Cardiac muscle cell (in vitro differentiated cells and primary cell): Measurements from ENCODE around the gene BBS12. TPM values are rescaled to one million over a fixed set of nuclear protein-coding genes. Genes with fewer than 3 reads are reported as not detected.
A peak's percentile ranks its signal among the peaks of the same experiment; 100 is the strongest.

Experiments
- DNase-seq, 2 donors: peaks; one replicate each; pipeline versions ENCODE4 v3.0.0 to v3.0.0-alpha.2; 2010 to 2017; ENCODE audit warnings: low read depth in 1 of 2, low spot score in 1 of 2
- H3K27ac ChIP-seq: fragments of 200-600 bp; sonication (generic); 2 replicates; pipeline ENCODE4 v1.5.1; 2016
- H3K27me3 ChIP-seq: fragments of 200-600 bp; sonication (generic); 2 replicates; pipeline ENCODE4 v1.6.0; 2016; ENCODE audit warnings: control low read depth
- H3K36me3 ChIP-seq: fragments of 200-600 bp; sonication (generic); 2 replicates; pipeline ENCODE4 v1.5.1; 2016; ENCODE audit warnings: control low read depth
- H3K4me1 ChIP-seq: fragments of 200-600 bp; sonication (generic); 2 replicates; pipeline ENCODE4 v1.8.1; 2017; ENCODE audit warnings: low read depth, mild to moderate bottlenecking, mixed run types
- H3K4me3 ChIP-seq: fragments of 200-600 bp; sonication (generic); 2 replicates; pipeline ENCODE4 v1.5.1; 2016; ENCODE audit warnings: mild to moderate bottlenecking
- H3K9me3 ChIP-seq: fragments of 200-600 bp; sonication (generic); 2 replicates; pipeline ENCODE4 v1.5.1; 2017; ENCODE audit warnings: low read depth, mild to moderate bottlenecking, control low read depth
- polyA plus RNA-seq: library from polyadenylated mRNA; unstranded; fragments of >200 nt; fragmentation: Nextera tagmentation; extraction: Ambion mirVana; gene quantifications from 2 replicates; pipeline ENCODE4 v1.2.1, GENCODE V29; 2016
- total RNA-seq: library from RNA; depleted of rRNA; stranded (reverse); fragments of >200 nt; gene quantifications from 2 replicates; pipeline ENCODE4 v1.2.3, GENCODE V29; 2016
- TF ChIP-seq, protein P1 (sequence below): IDR thresholded peaks from 2 replicates; pipeline ENCODE4 v1.5.1; 2012; ENCODE audit warnings: low read depth, mild to moderate bottlenecking, low read length

Gene BBS12
- total and polyA plus RNA-seq, 2 experiments from 2014 or later = 4.9 to 7.4 TPM

DNA sequence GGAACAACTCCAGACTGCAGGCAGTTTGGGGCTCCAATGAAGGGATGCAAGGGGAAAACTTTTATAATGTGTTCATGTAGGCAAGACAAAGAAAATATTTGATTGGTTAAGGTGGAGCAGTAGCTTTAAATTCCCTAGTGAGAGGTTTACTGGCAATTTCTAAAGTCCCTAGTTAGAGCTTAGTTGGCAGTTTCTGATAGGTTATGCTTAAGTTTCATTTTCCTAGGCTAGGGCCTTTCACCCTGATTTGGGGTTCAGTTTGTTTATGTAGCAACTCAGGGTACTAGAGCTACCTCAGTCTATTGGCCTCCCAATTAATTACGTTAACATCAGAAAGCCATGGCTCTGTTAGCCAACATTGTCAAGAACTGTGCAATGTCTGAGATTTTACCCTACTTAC is 14.6 kb downstream of the BBS12 start:
- TF ChIP-seq, protein P1, sequence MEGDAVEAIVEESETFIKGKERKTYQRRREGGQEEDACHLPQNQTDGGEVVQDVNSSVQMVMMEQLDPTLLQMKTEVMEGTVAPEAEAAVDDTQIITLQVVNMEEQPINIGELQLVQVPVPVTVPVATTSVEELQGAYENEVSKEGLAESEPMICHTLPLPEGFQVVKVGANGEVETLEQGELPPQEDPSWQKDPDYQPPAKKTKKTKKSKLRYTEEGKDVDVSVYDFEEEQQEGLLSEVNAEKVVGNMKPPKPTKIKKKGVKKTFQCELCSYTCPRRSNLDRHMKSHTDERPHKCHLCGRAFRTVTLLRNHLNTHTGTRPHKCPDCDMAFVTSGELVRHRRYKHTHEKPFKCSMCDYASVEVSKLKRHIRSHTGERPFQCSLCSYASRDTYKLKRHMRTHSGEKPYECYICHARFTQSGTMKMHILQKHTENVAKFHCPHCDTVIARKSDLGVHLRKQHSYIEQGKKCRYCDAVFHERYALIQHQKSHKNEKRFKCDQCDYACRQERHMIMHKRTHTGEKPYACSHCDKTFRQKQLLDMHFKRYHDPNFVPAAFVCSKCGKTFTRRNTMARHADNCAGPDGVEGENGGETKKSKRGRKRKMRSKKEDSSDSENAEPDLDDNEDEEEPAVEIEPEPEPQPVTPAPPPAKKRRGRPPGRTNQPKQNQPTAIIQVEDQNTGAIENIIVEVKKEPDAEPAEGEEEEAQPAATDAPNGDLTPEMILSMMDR = no peak
- Histone ChIP-seq H3K4me3 (no peak overlapping the region), H3K4me1 (no peaks in the 10 kb centered on the region), H3K27me3 (no peaks in the 10 kb centered on the region), H3K9me3 (no peaks in the 10 kb centered on the region), H3K36me3 (peaks cover 3% of the 10 kb centered on the region), H3K27ac (no peak overlapping the region)
- DNase-seq = no peak

DNA sequence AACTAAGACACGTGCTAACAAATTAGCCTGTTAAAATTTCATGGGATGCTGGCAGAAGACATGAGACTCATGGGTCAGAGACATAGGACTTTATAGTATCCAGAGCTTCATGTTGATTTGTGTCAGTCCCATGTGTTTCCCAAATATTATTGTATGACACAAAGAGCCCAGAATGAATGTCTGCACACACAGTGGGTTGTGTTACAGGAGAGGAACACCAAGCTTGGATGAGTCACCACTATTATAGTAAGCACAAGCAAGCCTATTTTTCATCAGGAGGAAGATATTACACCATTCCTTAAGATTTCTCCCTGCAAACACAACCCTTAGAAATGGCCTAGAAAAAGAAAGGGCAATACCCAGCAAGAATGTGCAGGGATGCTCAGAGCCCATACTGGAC is 15.4 kb downstream of the BBS12 start:
- no peak overlapping the region for H3K27ac ChIP-seq
- H3K9me3 ChIP-seq = no peaks in the 10 kb centered on the region
- no peaks in the 10 kb centered on the region for H3K27me3 ChIP-seq
- DNase-seq = peak in 1 of 2 donors; percentile 71
- H3K4me3 ChIP-seq = no peak overlapping the region
- H3K4me1 ChIP-seq = no peaks in the 10 kb centered on the region
- TF ChIP-seq, protein P1 = no peak
- H3K36me3 ChIP-seq = peaks cover 3% of the 10 kb centered on the region

DNA sequence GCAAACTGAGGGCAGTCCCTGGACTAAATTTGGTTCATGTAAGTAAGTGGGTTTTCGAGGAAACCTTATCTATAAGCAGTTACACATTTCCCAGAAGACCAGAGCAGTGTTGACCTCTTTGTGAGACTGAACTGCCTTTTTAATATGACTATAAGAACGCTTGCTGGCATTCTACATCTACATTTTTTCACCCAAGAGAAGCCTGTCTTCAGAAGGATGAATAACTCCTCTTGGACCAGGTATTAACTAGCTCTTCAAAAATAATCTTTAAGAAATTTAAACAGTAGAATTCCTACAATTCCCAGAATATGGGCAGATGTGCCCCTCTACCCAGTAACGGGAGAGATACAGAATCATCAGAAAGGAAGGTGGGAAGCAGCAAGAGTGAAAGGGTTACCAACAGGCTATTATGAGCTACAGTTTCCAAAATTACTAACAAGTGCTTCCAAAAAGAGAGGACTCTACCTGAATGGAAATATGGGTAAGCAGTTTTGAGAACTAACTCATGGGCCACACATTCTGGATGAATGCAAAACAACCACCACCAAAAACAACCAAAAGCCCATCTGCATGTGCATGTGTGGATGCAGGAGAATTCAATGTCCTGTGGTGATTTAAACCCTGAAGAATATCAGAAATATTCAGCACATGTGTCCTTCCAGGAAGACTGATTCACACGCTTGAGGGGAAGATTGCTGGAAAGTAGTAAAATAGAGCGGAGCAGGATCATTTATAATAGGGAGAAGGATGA is 17.4 kb downstream of the BBS12 start:
- Histone ChIP-seq H3K27ac (no peak overlapping the region), H3K27me3 (no peaks in the 10 kb centered on the region), H3K9me3 (no peaks in the 10 kb centered on the region), H3K4me3 (no peak overlapping the region), H3K4me1 (no peaks in the 10 kb centered on the region), H3K36me3 (no peaks in the 10 kb centered on the region)
- no peak for DNase-seq
- TF ChIP-seq, protein P1 = no peak

DNA sequence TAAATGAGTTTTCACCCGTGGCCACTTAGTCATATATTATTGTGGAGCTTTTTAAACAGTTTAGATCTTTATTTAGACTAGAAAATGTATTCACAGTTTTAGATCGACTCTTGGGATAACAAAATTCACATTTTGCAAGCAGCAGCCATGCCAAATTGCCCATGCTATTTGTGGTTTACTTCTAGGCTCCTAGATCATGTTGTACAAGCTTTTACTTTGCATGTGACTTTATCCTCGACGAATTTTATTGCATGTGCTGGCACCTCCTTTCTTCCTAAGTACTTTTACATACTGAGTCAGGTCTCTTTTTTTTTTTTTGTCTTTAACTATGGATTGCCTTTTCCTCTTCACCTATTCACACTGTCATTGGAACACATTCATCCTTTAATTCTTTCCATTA is 23.2 kb downstream of the BBS12 start:
- no peak overlapping the region for H3K4me3 ChIP-seq
- no peaks in the 10 kb centered on the region for H3K4me1 ChIP-seq
- no peak for DNase-seq
- H3K27me3 ChIP-seq = no peaks in the 10 kb centered on the region
- TF ChIP-seq, protein P1 = no peak
- H3K27ac ChIP-seq = no peak overlapping the region
- no peaks in the 10 kb centered on the region for H3K36me3 ChIP-seq
- no peaks in the 10 kb centered on the region for H3K9me3 ChIP-seq

DNA sequence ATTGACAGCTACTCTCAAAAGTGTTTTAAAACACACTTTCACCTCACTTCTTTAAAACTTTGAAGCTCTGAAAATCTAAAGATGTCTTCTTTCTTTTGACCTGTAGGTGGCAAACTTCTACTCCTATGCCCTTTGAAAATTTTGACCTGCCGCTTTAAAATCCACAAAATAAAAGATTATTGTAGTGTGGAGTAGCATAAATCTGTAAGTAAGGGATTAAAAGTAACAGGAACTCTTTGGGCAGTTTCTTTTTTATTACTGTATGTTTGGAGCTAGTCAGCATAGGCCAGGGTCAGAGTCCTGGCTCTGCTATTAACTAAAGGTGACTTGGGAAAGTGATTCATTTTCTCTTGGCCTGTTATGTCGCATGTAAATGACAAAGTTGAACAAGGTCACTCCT is 25.5 kb downstream of the BBS12 start:
- H3K4me3 ChIP-seq = no peak overlapping the region
- H3K4me1 ChIP-seq = no peaks in the 10 kb centered on the region
- H3K27ac ChIP-seq = no peak overlapping the region
- no peaks in the 10 kb centered on the region for H3K36me3 ChIP-seq
- H3K27me3 ChIP-seq = no peaks in the 10 kb centered on the region
- peak; percentile 37 to 58 for DNase-seq
- TF ChIP-seq, protein P1 = peak; percentile 63
- H3K9me3 ChIP-seq = no peaks in the 10 kb centered on the region
